Renal cortical epithelial cell (primary cell): ENCODE results near the gene CFAP47. TPM values are rescaled to one million over a fixed set of nuclear protein-coding genes. Genes with fewer than 3 reads are reported as not detected.
A peak's percentile ranks its signal among the peaks of the same experiment; 100 is the strongest.
"Not testable (repeated sequence)": the region's sequence is repeated elsewhere in the genome, so short reads cannot be mapped to it uniquely, and the experiment has no call there.

ENCODE experiments used
- DNase-seq: peaks from one replicate; pipeline ENCODE4 v3.0.0-alpha.2; 2011; ENCODE audit warnings: low read depth
- total RNA-seq: library from RNA; depleted of rRNA; stranded (reverse); fragments of >200 nt; gene quantifications from 2 replicates; pipeline ENCODE4 v1.2.3, GENCODE V29; 2014

The CFAP47 gene
- total RNA-seq, 1 donor from 2014 or later, result 1.6 TPM

DNA sequence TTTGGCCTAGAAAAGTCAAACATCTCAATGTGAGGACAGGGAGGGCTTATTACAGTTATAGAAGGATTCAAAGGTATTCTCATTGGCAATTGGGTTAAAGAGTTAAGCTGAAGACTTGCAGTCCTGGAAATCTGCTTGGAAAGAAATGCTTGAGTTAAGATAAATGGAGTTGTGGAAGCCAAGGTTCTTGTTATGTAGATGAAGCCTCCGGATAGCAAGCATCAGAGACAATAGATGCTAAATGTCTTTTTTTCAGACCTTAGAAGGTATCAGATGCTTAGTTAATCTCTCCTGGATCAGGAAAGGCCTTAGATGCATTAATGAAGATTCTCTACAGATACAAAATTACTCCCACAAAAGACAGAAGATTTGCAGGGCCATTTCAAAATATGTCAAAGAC lies 299.3 kb downstream of the CFAP47 start:
- no peak for DNase-seq

DNA sequence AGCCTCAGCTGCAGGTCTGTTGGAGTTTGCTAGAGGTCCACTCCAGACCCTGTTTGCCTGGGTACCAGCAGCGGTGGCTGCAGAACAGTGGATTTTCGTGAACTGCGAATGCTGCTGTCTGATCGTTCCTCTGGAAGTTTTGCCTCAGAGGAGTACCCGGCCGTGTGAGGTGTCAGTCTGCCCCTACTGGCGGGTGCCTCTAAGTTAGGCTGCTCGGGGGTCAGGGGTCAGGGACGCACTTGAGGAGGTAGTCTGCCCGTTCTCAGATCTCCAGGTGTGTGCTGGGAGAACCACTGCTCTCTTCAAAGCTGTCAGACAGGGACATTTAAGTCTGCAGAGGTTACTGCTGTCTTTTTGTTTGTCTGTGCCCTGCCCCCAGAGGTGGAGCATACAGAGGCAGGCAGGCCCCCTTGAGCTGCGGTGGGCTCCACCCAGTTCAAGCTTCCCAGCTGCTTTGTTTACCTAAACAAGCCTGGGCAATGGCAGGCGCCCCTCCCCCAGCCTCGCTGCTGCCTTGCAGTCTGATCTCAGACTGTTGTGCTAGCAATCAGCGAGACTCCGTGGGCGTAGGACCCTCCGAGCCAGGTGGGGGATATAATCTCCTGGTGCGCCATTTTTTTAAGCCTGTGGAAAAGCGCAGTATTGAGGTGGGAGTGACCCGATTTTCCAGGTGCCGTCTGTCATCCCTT lies 315.4 kb downstream of the CFAP47 start:
- DNase-seq, result not testable (repeated sequence)

DNA sequence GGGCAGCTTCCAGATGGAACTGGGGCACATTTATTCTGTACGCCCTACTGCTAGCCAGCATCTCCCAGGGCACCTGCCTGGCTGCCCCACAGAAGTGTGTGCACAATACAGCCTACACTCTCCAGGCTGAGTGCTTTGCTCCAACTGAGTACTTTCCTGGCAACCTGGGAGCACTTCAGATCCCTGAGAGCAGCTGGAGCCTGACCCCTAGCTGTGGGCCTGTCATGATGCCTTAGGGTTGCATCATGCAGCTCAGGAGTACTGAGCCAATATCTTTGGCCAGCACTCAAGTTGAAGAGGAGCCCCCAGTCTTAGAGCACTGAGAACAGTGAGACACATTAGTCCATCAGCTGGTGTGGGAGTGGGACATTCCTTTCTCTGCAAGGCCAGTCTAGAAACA lies 321.9 kb downstream of the CFAP47 start:
- no peak for DNase-seq

DNA sequence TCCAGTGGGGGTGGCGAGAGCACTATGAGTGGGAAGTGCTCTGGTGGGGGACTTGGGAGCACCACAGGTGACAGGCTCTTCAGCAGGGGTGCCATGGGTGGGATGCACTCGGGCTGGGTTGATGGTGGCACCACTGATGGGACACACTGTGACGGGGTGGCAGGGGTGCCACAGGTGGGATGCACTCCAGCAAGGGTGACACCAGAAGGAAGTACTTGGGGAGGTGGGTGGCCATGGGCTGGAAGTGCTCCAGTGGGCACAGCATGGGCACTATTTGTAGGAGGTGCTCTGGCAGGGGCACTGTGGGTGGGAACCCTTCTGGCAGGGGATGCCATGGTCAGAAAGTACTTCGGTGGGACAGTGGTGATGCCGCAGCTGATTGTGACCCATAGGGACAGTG lies 346.6 kb downstream of the CFAP47 start:
- DNase-seq, result no peak

DNA sequence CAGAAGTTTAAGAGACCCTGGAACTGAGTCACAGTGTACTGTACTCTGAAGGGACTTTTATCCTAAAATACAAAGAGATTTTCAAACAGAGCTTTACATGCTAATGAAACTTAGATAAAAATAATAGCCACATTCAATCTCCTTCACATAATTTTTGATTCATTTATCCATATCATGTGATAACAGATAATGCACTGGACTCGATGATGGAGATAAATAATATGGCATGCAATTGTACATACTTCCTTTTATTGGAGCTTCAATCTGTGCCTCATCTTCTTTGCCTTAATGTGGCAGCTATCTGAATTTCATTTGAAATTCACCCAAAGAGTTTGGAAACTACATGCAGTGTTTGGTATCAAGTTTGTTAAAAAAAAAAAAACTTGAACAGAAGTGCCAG lies 390.6 kb downstream of the CFAP47 start:
- no peak for DNase-seq

DNA sequence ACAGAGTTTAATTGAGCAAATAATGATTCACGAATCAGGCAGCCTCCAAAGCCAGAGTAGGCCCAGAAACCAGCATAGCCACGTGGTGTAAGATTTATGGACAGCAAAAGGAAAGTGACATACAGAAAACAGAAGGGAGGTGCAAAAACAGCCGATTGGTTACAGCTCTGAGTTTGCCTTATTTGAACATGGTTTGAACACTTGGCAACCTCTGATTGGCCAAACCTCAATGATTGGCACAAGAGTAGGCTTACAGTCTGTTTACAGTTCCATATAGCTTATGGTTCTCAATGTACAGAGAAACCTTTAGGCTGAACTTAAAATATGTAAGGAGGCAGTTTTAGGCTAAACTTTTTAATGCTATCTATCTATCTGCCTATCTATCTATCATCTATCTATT lies 394.8 kb downstream of the CFAP47 start:
- DNase-seq, result no peak

DNA sequence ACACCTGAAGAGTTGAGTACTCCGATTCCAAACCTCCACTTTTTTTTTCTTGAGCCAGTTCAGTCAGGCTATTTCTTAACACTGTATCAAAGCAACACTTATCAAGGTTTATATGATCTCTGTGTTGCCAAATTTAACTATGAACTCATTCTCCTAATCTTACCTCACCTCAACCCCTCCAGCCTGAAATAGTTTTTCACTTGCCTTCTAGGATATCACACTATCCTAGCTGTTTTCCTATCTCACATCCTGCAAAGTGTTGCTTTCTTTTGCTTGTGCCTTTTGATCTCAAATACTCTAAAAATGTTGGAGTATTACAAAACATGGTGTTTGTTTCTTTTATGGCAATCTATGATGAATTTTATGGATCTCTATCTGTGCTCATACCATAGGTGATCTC lies 415.0 kb downstream of the CFAP47 start:
- DNase-seq, result no peak

DNA sequence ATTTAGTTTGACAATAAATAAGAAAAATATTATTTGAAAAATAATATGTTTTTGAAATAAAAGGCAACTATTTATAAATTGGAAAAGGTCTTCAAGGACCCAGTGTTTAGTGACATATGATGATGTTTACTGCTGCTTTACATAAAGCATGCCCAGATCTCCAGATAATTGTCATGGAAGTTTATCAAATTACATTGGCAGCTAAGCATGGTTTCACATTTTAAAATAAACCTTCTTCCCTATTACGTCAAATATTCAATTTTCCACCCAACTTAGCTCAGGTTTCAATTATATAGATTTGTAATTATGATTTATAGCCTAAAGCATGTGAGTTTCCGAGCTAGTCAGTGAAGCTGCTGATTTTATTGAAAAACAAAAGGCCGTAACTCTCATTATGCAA lies 417.2 kb downstream of the CFAP47 start:
- DNase-seq, result no peak

DNA sequence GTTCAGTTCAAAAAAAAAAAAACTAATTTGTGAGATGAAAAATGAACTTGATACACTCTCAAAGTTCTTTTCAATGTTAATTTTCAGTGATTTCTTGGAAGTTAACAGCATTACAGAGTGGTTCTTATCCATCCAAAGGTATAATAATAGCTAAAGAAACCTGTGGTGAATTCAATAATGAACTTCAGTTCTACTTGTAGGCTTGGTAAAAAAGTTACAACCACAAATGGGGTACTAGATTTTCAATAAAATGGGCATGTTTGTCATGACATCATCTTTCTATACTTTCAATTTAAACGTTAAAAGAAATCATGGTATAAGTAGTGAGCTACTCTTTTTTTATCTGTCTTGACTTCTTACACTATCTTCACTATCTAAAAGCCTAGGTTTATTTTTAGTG lies 424.8 kb downstream of the CFAP47 start:
- DNase-seq, result no peak

DNA sequence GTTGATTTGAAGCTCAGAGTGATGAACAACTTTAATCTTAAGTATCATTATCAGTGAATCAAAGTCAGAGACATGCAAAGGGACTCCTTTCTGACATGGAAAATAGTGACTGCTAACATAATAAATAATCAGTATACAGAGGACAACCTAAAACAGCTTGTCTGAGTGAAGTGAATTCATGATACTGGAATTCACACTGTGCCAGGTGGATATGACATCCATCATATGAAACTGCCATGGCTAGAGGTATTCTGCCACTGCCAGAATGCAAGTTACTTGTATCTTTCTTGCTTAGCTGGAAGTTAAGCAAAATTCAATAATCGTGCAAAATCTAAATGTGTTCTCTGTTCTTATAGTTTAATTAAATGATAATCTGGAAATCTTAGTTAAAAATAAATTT lies 429.0 kb downstream of the CFAP47 start:
- DNase-seq, result no peak

DNA sequence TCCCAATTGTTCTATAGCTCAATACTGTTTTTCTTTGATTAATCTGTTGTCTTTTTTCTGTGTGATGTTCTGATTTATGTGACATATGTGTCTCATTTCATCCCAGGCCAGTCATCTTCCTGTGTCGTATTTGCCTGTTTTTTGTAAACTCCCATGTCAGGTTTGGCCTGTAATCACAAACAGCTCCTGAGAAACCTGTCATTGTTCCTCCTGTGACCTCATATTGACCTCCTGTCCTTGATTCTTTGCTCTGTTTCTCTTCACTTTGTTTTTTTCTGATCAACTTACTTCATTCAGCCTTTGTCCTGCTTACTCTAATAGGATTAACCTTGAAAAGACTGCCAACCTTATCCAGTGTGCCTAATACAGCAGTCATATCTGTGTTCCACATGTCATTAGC lies 438.3 kb downstream of the CFAP47 start:
- DNase-seq, result no peak

DNA sequence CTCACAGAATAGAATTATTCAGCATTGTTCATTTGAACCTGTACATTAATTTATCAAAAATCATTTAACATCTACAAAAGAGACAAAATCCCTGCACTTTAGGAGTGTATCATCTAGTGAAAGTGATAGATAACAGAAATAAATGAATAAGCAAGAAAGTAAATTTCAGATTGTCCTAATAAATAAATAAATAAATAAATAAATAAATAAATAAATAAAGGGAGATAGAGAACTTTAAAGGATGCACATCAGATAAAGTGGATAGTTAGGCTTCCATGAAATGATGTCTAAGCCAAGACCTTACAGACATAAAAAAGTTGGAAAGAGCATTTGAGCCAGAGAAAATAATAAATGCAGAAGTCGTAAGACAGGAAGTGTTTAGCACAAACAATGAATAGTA lies 444.7 kb downstream of the CFAP47 start:
- DNase-seq, result no peak

DNA sequence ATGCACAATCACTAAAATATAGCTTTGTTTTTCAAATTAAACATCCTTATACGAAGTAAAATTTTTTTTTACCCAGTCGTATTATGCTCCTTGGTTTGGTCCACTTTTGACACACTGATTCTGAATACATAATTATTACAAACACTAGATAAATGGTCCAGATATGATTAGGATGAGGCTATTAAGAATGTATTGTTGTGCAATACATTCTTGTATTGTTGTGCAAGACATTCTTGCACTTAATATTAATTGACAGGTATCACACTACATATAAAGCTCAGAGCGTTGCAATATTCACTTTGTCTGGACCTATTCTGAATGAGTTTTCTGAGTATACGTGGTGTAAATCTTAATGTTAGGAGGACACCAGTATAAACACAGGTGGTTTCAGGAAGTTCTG lies 464.0 kb downstream of the CFAP47 start:
- DNase-seq, result no peak

DNA sequence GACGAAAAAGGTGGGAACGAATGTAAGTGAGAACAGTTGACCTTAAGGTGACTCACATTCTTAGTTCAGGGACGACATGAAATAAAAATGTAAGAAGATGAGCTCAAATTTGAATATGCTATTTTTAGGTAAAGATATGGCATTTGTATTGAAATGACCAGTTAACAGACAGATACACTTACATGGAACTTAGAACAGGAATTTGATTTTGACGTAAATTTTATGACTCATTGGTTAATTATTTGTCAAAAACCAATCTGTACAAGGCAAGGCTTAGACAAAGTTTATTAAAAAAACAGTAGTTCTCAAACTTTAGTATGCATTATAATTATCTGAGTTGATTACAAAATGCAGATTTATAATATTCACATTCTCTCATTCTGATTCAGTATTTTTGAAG lies 469.4 kb downstream of the CFAP47 start:
- DNase-seq, result peak; percentile 56

DNA sequence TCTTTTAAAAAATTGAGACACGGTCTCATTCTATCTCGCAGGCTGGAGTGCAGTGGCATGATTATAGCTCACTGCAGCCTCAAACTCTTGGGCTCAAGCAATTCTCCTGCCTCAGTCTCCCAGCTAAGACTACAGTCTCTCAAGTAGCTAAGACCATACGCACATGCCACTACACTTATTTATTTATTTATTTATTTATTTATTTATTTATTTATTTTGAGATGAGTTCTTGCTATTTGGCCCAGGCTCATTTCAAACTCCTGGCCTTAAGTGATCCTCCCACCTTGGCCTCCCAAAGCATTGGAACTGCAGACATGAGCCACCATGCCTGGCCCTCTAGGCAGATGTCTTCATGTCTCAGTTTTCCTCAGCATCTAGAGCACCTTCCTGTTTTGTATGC lies 482.2 kb downstream of the CFAP47 start:
- DNase-seq, result no peak

DNA sequence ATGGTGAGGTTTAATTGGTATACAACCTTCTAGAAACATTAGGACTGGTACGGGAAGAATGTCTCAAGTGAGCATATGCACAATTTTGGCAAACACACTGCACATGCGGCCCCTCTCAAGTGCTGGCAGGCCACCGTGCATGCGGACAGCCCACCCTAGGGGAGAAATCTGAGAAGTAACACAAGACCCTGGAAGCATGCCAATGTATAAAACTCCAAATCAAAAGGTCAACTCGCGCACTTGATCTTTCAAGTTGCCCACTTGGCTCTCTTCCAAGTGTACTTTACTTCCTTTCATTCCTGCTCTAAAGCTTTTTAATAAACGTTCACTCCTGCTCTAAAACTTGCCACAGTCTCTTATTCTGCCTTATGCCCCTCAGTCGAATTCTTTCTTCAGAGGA lies 488.3 kb downstream of the CFAP47 start:
- DNase-seq, result no peak

DNA sequence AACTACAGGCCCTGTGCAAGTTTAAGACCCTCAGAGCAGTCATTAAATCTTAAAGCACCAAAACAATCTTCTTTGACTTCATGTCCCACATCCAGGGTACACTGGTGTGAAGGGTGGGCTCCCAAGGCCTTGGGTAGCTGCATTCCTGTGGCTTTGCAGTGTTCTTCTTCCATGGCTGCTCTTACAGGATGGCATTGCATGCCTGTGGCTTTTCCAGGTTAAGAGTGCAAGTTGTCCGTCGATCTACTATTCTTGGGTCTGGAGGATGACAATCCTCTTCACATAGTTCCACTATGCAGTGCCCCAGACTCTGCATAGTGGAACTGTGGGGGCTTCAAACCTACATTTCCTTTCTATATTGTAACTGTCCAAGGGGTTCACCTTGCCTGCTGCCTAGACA lies 494.5 kb downstream of the CFAP47 start:
- peak; percentile 13 for DNase-seq

DNA sequence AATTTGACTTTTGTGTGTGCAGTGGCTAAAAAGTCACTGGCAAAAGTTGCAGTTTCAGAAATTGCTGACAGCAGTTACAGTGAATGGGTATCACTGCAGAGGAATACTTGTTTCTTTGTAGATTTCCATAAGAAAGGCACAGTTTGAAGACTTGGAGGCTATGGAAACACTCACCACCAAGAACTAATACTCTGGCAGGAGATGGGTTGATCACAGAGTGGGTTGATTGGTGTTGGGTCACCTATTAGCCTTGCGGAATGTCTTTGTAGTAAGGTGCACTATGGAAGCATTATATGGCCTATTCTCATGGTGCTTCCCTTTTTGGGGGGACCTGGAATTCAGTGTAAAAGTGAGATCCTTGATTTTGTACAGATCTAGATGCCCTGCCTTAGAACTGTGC lies 502.8 kb downstream of the CFAP47 start:
- DNase-seq, result no peak

DNA sequence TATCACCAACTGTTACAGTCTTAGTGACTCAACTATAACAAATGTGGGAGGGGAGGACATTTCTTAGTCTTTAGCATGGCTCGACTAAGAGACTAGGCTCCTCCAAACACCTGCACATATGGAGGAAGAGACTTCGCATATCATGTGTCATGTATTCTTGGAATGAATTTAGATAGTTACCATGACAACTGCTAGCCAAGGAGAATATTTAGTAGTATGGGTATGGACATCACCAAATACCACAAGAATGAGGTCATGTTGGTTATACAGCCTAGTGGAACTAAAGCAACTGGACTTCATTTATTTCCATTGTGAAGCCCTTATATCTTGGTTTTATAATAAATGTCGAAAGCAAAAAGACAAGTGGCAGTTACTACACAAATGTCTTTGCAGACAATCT lies 512.3 kb downstream of the CFAP47 start:
- DNase-seq, result peak; percentile 38

DNA sequence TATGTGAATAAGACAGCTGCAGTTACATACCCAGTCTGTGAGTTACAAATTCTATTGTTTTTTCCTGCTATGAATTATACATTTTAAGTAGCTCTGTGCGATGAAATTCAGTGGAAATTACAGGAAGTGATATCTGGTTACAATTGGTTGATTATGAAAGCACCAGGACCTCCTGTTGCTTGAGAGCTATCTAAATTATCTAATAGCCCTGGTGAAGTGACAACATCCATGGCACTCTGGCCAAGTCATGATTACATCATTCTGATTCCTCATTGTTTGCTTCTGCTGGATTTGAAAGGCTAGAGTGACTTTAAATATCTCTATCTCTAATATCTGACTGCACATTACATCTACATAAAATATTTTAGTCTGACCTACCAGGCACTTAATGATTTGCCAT lies 515.0 kb downstream of the CFAP47 start:
- no peak for DNase-seq
